Caco-2 (cell line): Measurements from ENCODE around the gene PKP2. TPM values are rescaled to one million over a fixed set of nuclear protein-coding genes. Genes with fewer than 3 reads are reported as not detected.
"Not testable (repeated sequence)": the region's sequence is repeated elsewhere in the genome, so short reads cannot be mapped to it uniquely, and the experiment has no call there.

ENCODE experiments used
- BruUV-seq: library from RNA; stranded (reverse); fragments of 400-500 nt; replicated peaks from 2 replicates; lab custom pipeline; 2021; lab: Mats Ljungman, UMichigan
- CTCF ChIA-PET: fragments of 300-600 bp; sonication (Branson Sonifier 250); formaldehyde crosslinking; loops from one replicate; lab custom pipeline; 2022; ENCODE audit warnings: antibody characterized with exemption; lab: Charles Lee
- POLR2A ChIA-PET: fragments of 300-600 bp; sonication (Branson Sonifier 250); formaldehyde crosslinking; loops from one replicate; lab custom pipeline; 2022; ENCODE audit warnings: antibody characterized with exemption; lab: Charles Lee
- DNase-seq, 2 experiments: peaks; one replicate each; pipeline versions ENCODE4 v3.0.0 to v3.0.0-alpha.2; 2020 to 2022
- H3K27me3 ChIP-seq: replicated peaks from 2 replicates; pipeline ENCODE4 v1.6.0; 2011; ENCODE audit warnings: low read length; ENCODE audit not compliant: control insufficient read depth, insufficient read depth
- H3K36me3 ChIP-seq: 2 replicates; pipeline ENCODE4 v1.5.1; 2011; ENCODE audit warnings: low read length; ENCODE audit not compliant: control insufficient read depth, insufficient read depth
- H3K4me1 ChIP-seq: fragments of 250-450 bp; sonication (Bioruptor Pico); 2 replicates; pipeline ENCODE4 v1.5.1; 2020; ENCODE audit warnings: mild to moderate bottlenecking
- H3K4me3 ChIP-seq: 2 replicates; pipeline ENCODE4 v1.5.1; 2011; ENCODE audit warnings: low read depth, mild to moderate bottlenecking, control low read depth, low read length
- H3K9me3 ChIP-seq: fragments of 250-450 bp; sonication (Bioruptor Pico); 2 replicates; pipeline ENCODE4 v1.5.1; 2020; ENCODE audit warnings: mild to moderate bottlenecking, moderate library complexity
- H3K27ac Mint-ChIP-seq: one replicate; pipeline ENCODE4 v1.8.0; 2022; ENCODE audit warnings: mixed read lengths; ENCODE audit not compliant: unreplicated experiment
- H3K27me3 Mint-ChIP-seq: one replicate; pipeline ENCODE4 v1.8.0; 2022; ENCODE audit warnings: mixed read lengths; ENCODE audit not compliant: insufficient read depth, unreplicated experiment
- H3K36me3 Mint-ChIP-seq: one replicate; pipeline ENCODE4 v1.8.0; 2022; ENCODE audit warnings: mild to moderate bottlenecking, mixed read lengths; ENCODE audit not compliant: insufficient read depth, unreplicated experiment
- H3K4me1 Mint-ChIP-seq: one replicate; pipeline ENCODE4 v1.8.0; 2022; ENCODE audit warnings: low read depth, mixed read lengths; ENCODE audit not compliant: unreplicated experiment
- H3K4me3 Mint-ChIP-seq: one replicate; pipeline ENCODE4 v1.8.0; 2022; ENCODE audit warnings: mild to moderate bottlenecking, moderate library complexity, mixed read lengths; ENCODE audit not compliant: unreplicated experiment
- H3K9me3 Mint-ChIP-seq: one replicate; pipeline ENCODE4 v1.8.0; 2022; ENCODE audit warnings: mixed read lengths; ENCODE audit not compliant: unreplicated experiment
- CTCF ChIP-seq, 2 experiments: fragments of 200-600 bp in 1 of 2; IDR thresholded peaks; 1 replicate in 1 of 2; 2 replicates in 1 of 2; pipeline versions ENCODE4 v1.5.1 to v1.8.0; 2011 to 2022; ENCODE audit warnings: antibody characterized with exemption in 1 of 2, control low read depth in 1 of 2, inconsistent platforms in 1 of 2, low read depth in 1 of 2, low read length in 1 of 2, mild to moderate bottlenecking in 1 of 2, moderate library complexity in 1 of 2; ENCODE audit not compliant: insufficient read depth in 1 of 2, severe bottlenecking in 1 of 2, unreplicated experiment in 1 of 2
- intact Hi-C: fragments of 100-400 bp; cut with micrococcal nuclease; formaldehyde crosslinking; loops from one replicate; pipeline ENCODE4 v1.10.0; 2022; ENCODE audit not compliant: unreplicated experiment
- total RNA-seq: library from RNA; stranded (reverse); gene quantifications from 2 replicates; pipeline ENCODE4 v1.2.3, GENCODE V29; 2022

Gene PKP2
- total RNA-seq, 1 experiment from 2014 or later: 249 TPM

DNA sequence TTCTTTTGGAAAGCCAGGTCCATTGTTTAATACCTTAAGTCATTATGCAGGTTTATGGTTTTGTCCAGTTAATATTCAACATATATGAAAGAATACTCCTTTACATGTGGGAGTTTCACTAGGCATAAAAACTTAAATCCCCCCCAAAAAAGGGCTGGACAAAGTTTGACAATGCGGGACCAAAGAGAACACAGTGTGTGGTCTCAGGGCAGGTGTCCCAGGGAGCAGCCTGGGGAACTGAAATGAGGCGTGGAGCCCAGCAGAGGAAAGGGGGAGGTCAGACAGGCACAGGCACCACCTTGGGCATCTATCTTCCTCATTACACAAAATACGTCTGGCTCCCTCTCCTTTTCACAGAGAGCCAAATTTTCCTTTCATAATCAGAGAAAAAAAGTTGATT is 22.5 kb downstream of the PKP2 start:
- Histone ChIP-seq H3K9me3 (no peaks in the 10 kb centered on the region), H3K36me3 (peaks cover 6% of the 10 kb centered on the region), H3K4me3 (no peak overlapping the region), H3K4me1 (peaks cover 65% of the 10 kb centered on the region), H3K27me3 (no peaks in the 10 kb centered on the region)
- intact Hi-C loops: loop anchor here (2.0 kb wide), 1 partner anchor 13 kb away; no protein-coding TSS in a partner anchor
- Mint-ChIP-seq H3K27ac (no peak overlapping the region), H3K36me3 (peaks cover 97% of the 10 kb centered on the region), H3K4me1 (peaks cover 39% of the 10 kb centered on the region), H3K4me3 (no peak overlapping the region), H3K27me3 (no peaks in the 10 kb centered on the region), H3K9me3 (no peaks in the 10 kb centered on the region)
- ChIA-PET CTCF (no interaction called here), POLR2A (no interaction called here)
- BruUV-seq: no TSS peak
- no peak for DNase-seq
- no peak for TF ChIP-seq CTCF (IDR thresholded peaks at IDR 0.05; ENCODE audit: insufficient read depth in 1 of 2, low read depth in 1 of 2, low read length in 1 of 2, severe bottlenecking in 1 of 2, unreplicated experiment in 1 of 2)

DNA sequence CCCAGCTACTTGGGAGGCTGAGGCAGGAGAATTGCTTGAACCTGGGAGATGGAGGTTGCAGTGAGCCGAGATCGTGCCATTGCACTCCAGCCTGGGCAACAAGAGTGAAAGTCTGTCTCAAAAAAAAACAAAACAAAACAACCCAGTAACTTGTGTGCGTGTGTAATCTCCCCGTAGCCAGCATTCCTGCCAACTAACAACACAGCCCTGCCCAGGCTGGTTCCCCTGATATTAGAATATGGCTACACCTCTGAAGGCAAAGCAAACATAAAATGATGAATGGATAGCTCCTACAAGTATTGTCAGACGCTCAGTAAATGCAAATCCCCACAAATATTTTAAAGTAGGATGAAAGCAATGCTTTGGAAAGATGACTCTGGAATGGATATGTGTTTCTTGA is 24.2 kb downstream of the PKP2 start:
- H3K36me3 ChIP-seq, intact Hi-C loops, H3K4me3 Mint-ChIP-seq, CTCF ChIA-PET, H3K27me3 Mint-ChIP-seq, H3K9me3 ChIP-seq, H3K4me3 ChIP-seq, H3K27me3 ChIP-seq, BruUV-seq, DNase-seq, H3K9me3 Mint-ChIP-seq: not testable (repeated sequence)
- peaks cover 58% of the 10 kb centered on the region for H3K4me1 ChIP-seq
- peaks cover 97% of the 10 kb centered on the region for H3K36me3 Mint-ChIP-seq
- peaks cover 39% of the 10 kb centered on the region for H3K4me1 Mint-ChIP-seq
- H3K27ac Mint-ChIP-seq: peak overlapping the region; percentile 2
- POLR2A ChIA-PET: interaction anchor here (0.5 kb wide), 1 partner anchor 11 kb away, joined by 3 read pairs; no protein-coding TSS in a partner anchor

DNA sequence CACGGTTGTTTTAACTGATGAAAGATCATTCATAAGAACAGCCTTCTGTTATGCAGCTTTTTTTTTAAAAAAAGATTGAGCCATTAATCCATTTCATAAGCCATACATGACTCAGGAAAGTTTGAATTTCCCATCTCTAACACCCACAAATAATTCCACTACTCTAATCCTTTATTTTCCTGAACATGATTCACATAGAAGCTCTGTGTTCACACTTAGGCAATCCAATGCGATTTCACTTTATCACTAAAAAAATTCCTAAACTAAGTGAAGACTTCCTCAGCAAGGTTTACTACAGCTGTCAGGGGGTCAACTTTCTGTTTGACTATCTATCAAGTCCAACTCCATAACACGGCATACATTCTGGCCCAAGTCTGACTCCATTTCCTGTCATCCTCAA is 25.9 kb downstream of the PKP2 start:
- Mint-ChIP-seq H3K9me3 (no peaks in the 10 kb centered on the region), H3K27ac (peak overlapping the region; percentile 23), H3K27me3 (no peaks in the 10 kb centered on the region), H3K4me3 (no peak overlapping the region), H3K36me3 (peaks cover 97% of the 10 kb centered on the region), H3K4me1 (peaks cover 32% of the 10 kb centered on the region)
- POLR2A ChIA-PET: interaction anchor here (0.7 kb wide), 1 partner anchor 26 kb away, joined by 3 read pairs; the partner anchor contains the start of gene PKP2
- intact Hi-C loops: no loop called here
- TF ChIP-seq CTCF (IDR thresholded peaks at IDR 0.05; ENCODE audit: insufficient read depth in 1 of 2, low read depth in 1 of 2, low read length in 1 of 2, severe bottlenecking in 1 of 2, unreplicated experiment in 1 of 2): no peak
- H3K27me3 ChIP-seq: no peaks in the 10 kb centered on the region
- CTCF ChIA-PET: no interaction called here
- peaks cover 44% of the 10 kb centered on the region for H3K4me1 ChIP-seq
- peaks cover 2% of the 10 kb centered on the region; the same call in 1 of the 2 replicates for H3K36me3 ChIP-seq
- no peaks in the 10 kb centered on the region for H3K9me3 ChIP-seq
- no peak for DNase-seq
- no peak overlapping the region for H3K4me3 ChIP-seq
- no TSS peak for BruUV-seq
